ENCODE results near the gene CDC27. TPM values are rescaled to one million over a fixed set of nuclear protein-coding genes. Genes with fewer than 3 reads are reported as not detected.
A peak's percentile ranks its signal among the peaks of the same experiment; 100 is the strongest.
"Not testable (repeated sequence)": the region's sequence is repeated elsewhere in the genome, so short reads cannot be mapped to it uniquely, and the experiment has no call there.

Gene CDC27
- total and polyA plus RNA-seq, 7 experiments from 2014 or later = 47.4 to 98.3 (median 67.2) TPM

DNA sequence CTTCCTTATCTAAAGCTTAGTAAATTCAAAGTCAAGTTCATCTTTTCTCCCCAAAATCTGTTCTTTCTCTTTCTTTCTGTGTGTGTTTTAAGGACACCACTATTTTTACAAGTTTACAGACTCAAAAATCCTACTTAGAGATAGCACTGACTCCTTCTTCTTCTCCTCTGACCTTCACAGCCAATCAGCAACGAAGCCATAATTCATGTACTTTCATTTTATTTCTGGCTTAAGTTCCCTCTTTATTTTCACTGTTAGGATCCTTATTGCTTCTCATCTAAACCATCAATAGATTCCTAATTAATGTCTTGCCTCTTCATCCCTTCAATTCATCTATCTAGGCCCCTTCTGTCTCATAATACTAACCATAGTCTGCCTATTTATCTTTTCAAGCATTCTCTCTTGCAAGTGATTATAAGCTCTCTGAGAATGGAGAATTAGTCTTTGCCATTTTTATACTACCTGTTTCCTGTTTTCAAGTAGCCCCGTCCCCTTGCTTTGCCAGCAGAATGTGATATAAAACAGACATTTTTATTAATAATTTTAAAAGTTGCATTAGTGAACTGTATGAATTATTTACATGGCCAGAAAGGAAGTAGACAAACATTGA, 27.0 kb downstream of the CDC27 start:
- Mint-ChIP-seq H3K27me3 (no peaks in the 10 kb centered on the region), H3K4me1 (peaks cover 11 to 21% (median 15%) of the 10 kb centered on the region in 7 donors), H3K9me3 (no peaks in the 10 kb centered on the region), H3K4me3 (peak overlapping the region in 8 of 10 donors; percentile 3 to 68 (median 24)), H3K36me3 (peaks cover 0 to 30% (median 13%) of the 10 kb centered on the region in 5 donors), H3K27ac (peak overlapping the region; percentile 8 to 64 (median 39))
- ATAC-seq (no peak), DNase-seq (no peak)
- H3K27ac ChIP-seq (ENCODE audit: low read depth, low read length) = no peak overlapping the region
- H3K36me3 ChIP-seq (ENCODE audit: control insufficient read depth in 2 of 3, insufficient read depth in 3 of 3, low read length in 3 of 3) = peaks cover 0 to 44% (median 0%) of the 10 kb centered on the region in 3 experiments
- no peaks in the 10 kb centered on the region for H3K9me3 ChIP-seq (ENCODE audit: control insufficient read depth in 2 of 3, low read length in 3 of 3)
- CTCF ChIA-PET = interaction anchor here (0.6 kb wide), 1 partner anchor 152 kb away, joined by 3 read pairs; no protein-coding TSS in a partner anchor
- H3K27me3 ChIP-seq (ENCODE audit: control insufficient read depth in 2 of 2, insufficient read depth in 2 of 2, low read length in 2 of 2) = no peaks in the 10 kb centered on the region
- no peak overlapping the region for H3K4me3 ChIP-seq (ENCODE audit: low read length)
- H3K4me1 ChIP-seq (ENCODE audit: control insufficient read depth in 2 of 2, insufficient read depth in 2 of 2, low read length in 2 of 2) = no peaks in the 10 kb centered on the region
- POLR2A ChIA-PET = interaction anchor here (0.6 to 0.7 kb wide), 2 partner anchors 59 to 88 kb away, joined by 3 read pairs; no protein-coding TSS in a partner anchor
- intact Hi-C loops (cut with micrococcal nuclease) = no loop called here

DNA sequence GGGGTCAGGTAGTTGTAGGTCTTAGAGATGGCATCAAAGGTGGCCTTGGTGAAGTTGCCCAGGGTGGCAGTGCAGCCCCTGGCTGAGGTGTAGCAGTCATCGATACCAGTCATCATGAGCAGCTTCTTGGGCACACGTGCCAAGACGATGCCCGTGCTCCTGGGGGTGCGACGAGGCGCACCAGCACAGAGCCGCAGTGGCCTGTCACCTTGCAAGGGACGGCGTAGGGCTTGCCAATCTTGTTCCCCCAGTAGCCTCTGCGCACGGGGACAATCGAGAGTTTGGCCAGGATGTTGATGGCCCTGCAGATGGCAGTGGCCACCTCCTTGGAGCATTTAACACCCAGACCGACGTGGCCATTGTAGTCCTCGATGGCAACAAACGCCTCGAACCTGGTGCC, 29.8 kb downstream of the CDC27 start:
- no peaks in the 10 kb centered on the region for H3K9me3 ChIP-seq (ENCODE audit: control insufficient read depth in 2 of 3, low read length in 3 of 3)
- H3K27ac ChIP-seq (ENCODE audit: low read depth, low read length) = no peak overlapping the region
- ATAC-seq = no peak
- ChIA-PET POLR2A (no interaction called here), CTCF (no interaction called here)
- no peaks in the 10 kb centered on the region for H3K4me1 ChIP-seq (ENCODE audit: control insufficient read depth in 2 of 2, insufficient read depth in 2 of 2, low read length in 2 of 2)
- Mint-ChIP-seq H3K27ac (no peak overlapping the region), H3K36me3 (peaks cover 4 to 33% (median 17%) of the 10 kb centered on the region in 5 donors), H3K4me1 (peaks cover 11 to 19% (median 14%) of the 10 kb centered on the region in 7 donors), H3K27me3 (no peaks in the 10 kb centered on the region), H3K4me3 (no peak overlapping the region), H3K9me3 (no peaks in the 10 kb centered on the region)
- intact Hi-C loops (cut with micrococcal nuclease) = no loop called here
- no peak for DNase-seq
- H3K36me3 ChIP-seq (ENCODE audit: control insufficient read depth in 2 of 3, insufficient read depth in 3 of 3, low read length in 3 of 3) = peaks cover 0 to 53% (median 10%) of the 10 kb centered on the region in 3 experiments
- H3K4me3 ChIP-seq (ENCODE audit: low read length) = no peak overlapping the region
- H3K27me3 ChIP-seq (ENCODE audit: control insufficient read depth in 2 of 2, insufficient read depth in 2 of 2, low read length in 2 of 2) = no peaks in the 10 kb centered on the region

- Mint-ChIP-seq H3K4me3 (no peak overlapping the region), H3K36me3 (peaks cover 13 to 38% (median 27%) of the 10 kb centered on the region in 5 donors)
- POLR2A ChIA-PET = interaction anchor here (0.6 kb wide), 1 partner anchor 13 kb away, joined by 3 read pairs; no protein-coding TSS in a partner anchor
These were observed 43.7 kb downstream of the CDC27 start for GRCh38 chr17:47145351-47145750.

GRCh38 chr17:47135235-47135634, 53.9 kb downstream of the CDC27 start:
- Mint-ChIP-seq H3K36me3 (peaks cover 0 to 49% (median 39%) of the 10 kb centered on the region in 5 donors), H3K9me3 (no peaks in the 10 kb centered on the region), H3K4me1 (peaks cover 0 to 12% (median 0%) of the 10 kb centered on the region in 7 donors), H3K4me3 (no peak overlapping the region), H3K27me3 (no peaks in the 10 kb centered on the region), H3K27ac (peak overlapping the region in 1 of 9 donors; percentile 19)
- DNase-seq (no peak), ATAC-seq (no peak)
- Histone ChIP-seq H3K27me3 (ENCODE audit: control insufficient read depth in 2 of 2, insufficient read depth in 2 of 2, low read length in 2 of 2) (no peaks in the 10 kb centered on the region), H3K36me3 (ENCODE audit: control insufficient read depth in 2 of 3, insufficient read depth in 3 of 3, low read length in 3 of 3) (peaks cover 4 to 35% (median 13%) of the 10 kb centered on the region in 3 experiments), H3K27ac (ENCODE audit: low read depth, low read length) (no peak overlapping the region), H3K4me1 (ENCODE audit: control insufficient read depth in 2 of 2, insufficient read depth in 2 of 2, low read length in 2 of 2) (no peaks in the 10 kb centered on the region), H3K4me3 (ENCODE audit: low read length) (no peak overlapping the region), H3K9me3 (ENCODE audit: control insufficient read depth in 2 of 3, low read length in 3 of 3) (no peaks in the 10 kb centered on the region)
- ChIA-PET CTCF (no interaction called here), POLR2A (no interaction called here)
- intact Hi-C loops (cut with micrococcal nuclease) = no loop called here

More at GRCh38 chr17:47145351-47145750, 43.7 kb downstream of the CDC27 start:
- Histone ChIP-seq H3K27me3 (ENCODE audit: control insufficient read depth in 2 of 2, insufficient read depth in 2 of 2, low read length in 2 of 2) (no peaks in the 10 kb centered on the region), H3K27ac (ENCODE audit: low read depth, low read length) (no peak overlapping the region), H3K4me1 (ENCODE audit: control insufficient read depth in 2 of 2, insufficient read depth in 2 of 2, low read length in 2 of 2) (no peaks in the 10 kb centered on the region), H3K9me3 (ENCODE audit: control insufficient read depth in 2 of 3, low read length in 3 of 3) (no peaks in the 10 kb centered on the region), H3K36me3 (ENCODE audit: control insufficient read depth in 2 of 3, insufficient read depth in 3 of 3, low read length in 3 of 3) (peaks cover 8 to 45% (median 15%) of the 10 kb centered on the region in 3 experiments), H3K4me3 (ENCODE audit: low read length) (no peak overlapping the region)
- ATAC-seq (no peak), DNase-seq (no peak)
- H3K4me1 Mint-ChIP-seq = peaks cover 0 to 5% (median 0%) of the 10 kb centered on the region in 7 donors
- no peaks in the 10 kb centered on the region for H3K27me3 Mint-ChIP-seq
- H3K9me3 Mint-ChIP-seq = no peaks in the 10 kb centered on the region
- peak overlapping the region in 1 of 9 donors; percentile 86 for H3K27ac Mint-ChIP-seq
- intact Hi-C loops (cut with micrococcal nuclease) = no loop called here
- CTCF ChIA-PET = no interaction called here

GRCh38 chr17:47134354-47134753, 54.7 kb downstream of the CDC27 start:
- H3K36me3 Mint-ChIP-seq = peaks cover 0 to 45% (median 37%) of the 10 kb centered on the region in 5 donors
- H3K27ac Mint-ChIP-seq; intact Hi-C loops (cut with micrococcal nuclease); H3K4me3 ChIP-seq (ENCODE audit: low read length); DNase-seq; H3K27ac ChIP-seq (ENCODE audit: low read depth, low read length); H3K9me3 ChIP-seq (ENCODE audit: control insufficient read depth in 2 of 3, low read length in 3 of 3); H3K4me1 ChIP-seq (ENCODE audit: control insufficient read depth in 2 of 2, insufficient read depth in 2 of 2, low read length in 2 of 2); H3K27me3 ChIP-seq (ENCODE audit: control insufficient read depth in 2 of 2, insufficient read depth in 2 of 2, low read length in 2 of 2); H3K9me3 Mint-ChIP-seq; H3K4me3 Mint-ChIP-seq; ATAC-seq; H3K27me3 Mint-ChIP-seq: not testable (repeated sequence)
- POLR2A ChIA-PET = interaction anchor here (0.6 kb wide), 1 partner anchor 360 kb away, joined by 3 read pairs; no protein-coding TSS in a partner anchor
- H3K36me3 ChIP-seq (ENCODE audit: control insufficient read depth in 2 of 3, insufficient read depth in 3 of 3, low read length in 3 of 3) = peaks cover 4 to 27% (median 13%) of the 10 kb centered on the region in 3 experiments
- H3K4me1 Mint-ChIP-seq = peaks cover 0 to 12% (median 0%) of the 10 kb centered on the region in 7 donors
- CTCF ChIA-PET = interaction anchor here (0.6 to 1.2 kb wide), 2 partner anchors 181 to 464 kb away, joined by 3 read pairs; no protein-coding TSS in a partner anchor

DNA sequence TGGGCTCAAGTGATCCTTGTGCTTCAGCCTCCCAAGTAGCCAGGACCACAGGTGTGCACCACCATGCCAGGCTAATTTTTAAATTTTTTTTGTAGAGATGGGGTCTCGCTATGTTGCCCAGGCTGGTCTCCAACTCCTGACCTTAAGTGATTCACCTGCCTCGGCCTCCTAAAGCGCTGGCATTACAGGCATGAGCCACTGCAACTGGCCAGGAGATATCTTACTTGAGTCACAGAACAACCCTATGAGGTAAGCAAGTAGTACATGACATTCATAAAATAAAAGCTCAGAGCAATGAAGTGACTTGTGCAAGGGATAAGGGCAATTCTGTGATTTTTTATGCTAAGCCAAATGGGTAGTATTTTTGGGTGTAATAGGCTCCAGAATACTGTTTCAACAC, 57.3 kb downstream of the CDC27 start:
- Mint-ChIP-seq H3K36me3 (peaks cover 0 to 26% (median 18%) of the 10 kb centered on the region in 5 donors), H3K4me1 (peaks cover 0 to 9% (median 0%) of the 10 kb centered on the region in 7 donors), H3K27ac (no peak overlapping the region), H3K4me3 (no peak overlapping the region), H3K27me3 (no peaks in the 10 kb centered on the region), H3K9me3 (no peaks in the 10 kb centered on the region)
- ATAC-seq (no peak), DNase-seq (no peak)
- no peaks in the 10 kb centered on the region for H3K27me3 ChIP-seq (ENCODE audit: control insufficient read depth in 2 of 2, insufficient read depth in 2 of 2, low read length in 2 of 2)
- no peaks in the 10 kb centered on the region for H3K4me1 ChIP-seq (ENCODE audit: control insufficient read depth in 2 of 2, insufficient read depth in 2 of 2, low read length in 2 of 2)
- ChIA-PET POLR2A (no interaction called here), CTCF (no interaction called here)
- H3K9me3 ChIP-seq (ENCODE audit: control insufficient read depth in 2 of 3, low read length in 3 of 3) = no peaks in the 10 kb centered on the region
- H3K36me3 ChIP-seq (ENCODE audit: control insufficient read depth in 2 of 3, insufficient read depth in 3 of 3, low read length in 3 of 3) = peaks cover 4 to 33% (median 4%) of the 10 kb centered on the region in 3 experiments
- intact Hi-C loops (cut with micrococcal nuclease) = no loop called here
- no peak overlapping the region for H3K27ac ChIP-seq (ENCODE audit: low read depth, low read length)
- no peak overlapping the region for H3K4me3 ChIP-seq (ENCODE audit: low read length)
